ENCODE data around the gene HTR1D.

HTR1D gene

GRCh38 chr1:23184212-23184934 is 32.9 kb downstream of the HTR1D start:
- peak; percentile 70 for DNase-seq

DNA sequence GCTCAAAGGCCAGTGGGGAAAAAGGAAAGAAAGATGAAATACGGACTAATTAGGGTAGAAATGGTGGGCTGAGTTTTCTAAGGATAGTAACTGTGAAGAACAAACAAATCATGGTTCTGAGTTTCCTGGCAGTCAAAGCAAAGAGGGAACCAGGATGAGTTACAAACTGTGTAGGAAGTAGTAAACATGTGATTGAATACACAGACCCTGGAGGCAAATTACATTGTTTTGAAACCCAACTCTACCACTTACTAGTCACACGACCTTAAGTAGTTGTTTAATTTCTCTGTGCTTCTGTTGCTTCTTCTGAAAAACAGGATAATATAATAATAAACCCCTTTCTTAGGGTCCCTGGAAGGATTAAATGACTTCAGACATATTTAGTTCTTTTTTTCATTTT is 37.4 kb downstream of the HTR1D start:
- DNase-seq = no peak

DNA sequence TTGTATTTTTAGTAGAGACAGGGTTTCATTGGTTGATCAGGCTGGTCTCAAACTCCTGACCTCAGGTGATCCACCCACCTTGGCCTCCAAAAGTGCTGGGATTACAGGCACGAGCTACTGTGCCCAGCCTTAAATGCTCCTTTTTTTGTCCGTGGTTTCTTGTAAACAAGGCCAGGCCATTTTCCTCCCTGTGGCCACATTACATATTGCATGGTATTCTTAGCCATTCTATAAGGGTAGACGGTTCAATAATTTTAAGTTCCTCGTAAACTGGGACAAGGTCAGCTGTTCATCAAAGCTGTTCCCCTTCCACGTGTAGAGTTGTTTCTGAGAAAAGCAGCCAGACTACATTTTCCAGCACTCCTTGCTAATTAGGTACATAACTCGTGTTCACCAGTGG is 38.4 kb downstream of the HTR1D start:
- DNase-seq = no peak

DNA sequence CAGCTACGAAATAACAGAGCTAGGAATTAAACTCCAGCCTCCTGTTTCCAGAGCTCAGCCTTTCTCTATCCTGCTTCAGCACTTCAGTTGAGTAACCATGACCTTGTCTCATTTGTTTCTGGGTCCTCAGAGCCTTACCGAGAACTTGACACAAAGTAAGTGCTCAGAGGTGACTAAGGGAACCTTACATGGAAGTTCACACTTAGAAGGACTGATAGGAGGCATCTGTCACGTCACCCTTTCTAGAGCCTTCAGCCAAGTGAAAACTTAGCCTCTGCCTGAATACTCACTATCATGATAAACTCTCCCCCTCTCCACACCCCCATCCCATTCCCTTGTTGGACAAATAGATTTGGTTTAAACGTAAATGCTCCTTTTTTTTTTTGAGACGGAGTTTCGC is 38.9 kb downstream of the HTR1D start:
- DNase-seq = no peak

DNA sequence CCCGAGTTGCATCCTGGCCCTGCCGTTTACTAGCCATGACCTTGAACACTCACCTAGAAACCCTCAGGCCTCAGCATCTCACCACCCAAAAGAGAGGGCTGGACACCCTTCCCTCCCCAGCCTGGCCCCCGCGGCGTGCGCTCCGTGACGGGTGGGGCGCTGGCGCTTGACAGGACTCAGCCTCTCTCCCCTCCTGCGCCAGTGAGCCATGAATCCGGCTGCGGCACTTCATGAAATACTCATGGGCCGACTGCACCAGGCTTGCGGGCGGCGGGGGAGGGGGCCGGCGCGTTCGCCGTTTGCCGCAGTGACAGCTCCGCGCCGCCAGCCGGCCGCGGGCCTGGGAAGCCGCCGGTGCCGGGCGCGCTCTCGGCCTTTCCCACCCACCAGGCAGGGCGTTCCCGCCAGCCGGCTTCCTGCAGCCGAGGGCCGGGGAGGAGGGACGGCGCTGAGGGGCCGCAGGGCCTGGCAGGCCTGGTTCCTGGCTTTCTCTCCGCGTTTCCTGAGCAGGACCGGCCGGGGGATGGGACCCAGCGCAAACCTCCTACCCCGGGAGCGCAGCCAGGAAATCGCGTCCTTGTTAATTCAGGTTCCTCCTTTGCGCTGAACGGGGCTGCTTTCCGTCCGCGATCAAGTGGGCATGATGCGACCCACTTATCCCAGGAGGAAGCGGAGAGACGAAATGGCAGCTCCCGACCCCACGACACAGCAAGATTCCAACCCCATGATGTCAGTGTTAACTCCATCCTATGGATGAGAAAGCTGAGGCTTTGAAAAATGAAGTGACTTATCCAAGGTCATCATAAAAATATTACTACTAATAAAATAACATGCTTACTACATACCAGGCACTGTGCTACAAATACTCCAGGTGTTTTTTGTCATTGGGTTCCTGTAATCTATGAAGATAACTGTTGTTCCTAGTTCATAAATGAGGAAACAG is 39.6 kb downstream of the HTR1D start:
- peak; percentile 83 for DNase-seq

GRCh38 chr1:23177031-23177430 is 40.3 kb downstream of the HTR1D start:
- DNase-seq = peak; percentile 23

DNA sequence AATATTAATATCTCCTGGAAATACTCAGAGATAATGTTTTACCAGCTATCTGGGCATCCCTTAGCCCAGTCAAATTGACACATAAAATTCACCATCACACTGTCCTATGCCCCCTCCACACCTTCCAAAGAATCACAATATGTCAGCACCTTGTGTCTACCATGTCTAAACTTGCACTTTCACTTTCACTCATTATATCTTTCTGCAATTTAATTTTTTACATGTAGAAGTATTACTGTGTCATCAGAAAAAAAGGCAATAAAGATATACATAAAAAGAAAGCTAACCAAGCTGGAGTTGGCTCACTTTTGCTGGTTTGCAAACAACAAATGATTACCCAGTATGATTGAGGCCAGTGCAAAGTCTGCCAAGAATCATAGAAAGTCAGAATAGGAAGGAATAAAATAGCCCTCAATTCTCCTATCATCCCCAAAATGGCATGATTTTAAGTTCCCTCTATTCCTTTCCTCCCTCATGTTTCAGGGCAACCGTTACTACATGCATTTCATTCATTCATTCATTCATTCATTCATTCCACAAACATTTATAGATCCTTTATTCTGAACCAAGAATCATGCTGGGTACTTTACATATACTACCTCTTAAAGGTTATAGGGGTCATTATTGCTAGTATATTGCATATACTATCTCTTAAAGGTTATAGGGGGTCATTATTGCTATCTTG is 42.7 kb downstream of the HTR1D start:
- no peak for DNase-seq

GRCh38 chr1:23171181-23171755 is 46.0 kb downstream of the HTR1D start:
- DNase-seq = no peak

GRCh38 chr1:23169727-23170335 is 47.5 kb downstream of the HTR1D start:
- no peak for DNase-seq

GRCh38 chr1:23169195-23169575 is 48.1 kb downstream of the HTR1D start:
- DNase-seq = no peak

GRCh38 chr1:23168445-23169194 is 48.7 kb downstream of the HTR1D start, which contains the start of gene LUZP1:
Gene LUZP1, minus strand, starts transcription at chr1:23168856.
- peak; percentile 30 for DNase-seq

DNA sequence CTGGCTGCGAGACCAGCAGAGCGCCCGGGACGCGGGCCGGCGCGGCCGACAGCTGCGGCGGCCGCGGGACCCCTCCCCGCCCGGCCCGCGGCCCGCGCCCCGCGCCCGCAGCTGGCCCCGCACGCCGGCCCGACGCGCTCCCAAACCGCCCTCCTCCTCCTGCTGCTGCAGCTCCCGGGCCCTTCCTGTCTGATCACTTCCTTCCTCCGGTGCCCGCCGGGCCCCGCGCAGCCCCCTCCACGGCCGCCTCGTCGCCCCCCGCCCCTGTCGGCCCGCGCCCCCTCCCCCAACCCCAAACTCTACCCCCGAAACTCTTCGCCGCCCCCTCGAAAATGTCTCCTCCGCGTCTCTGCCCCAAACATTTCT is 49.2 kb downstream of the HTR1D start:
- no peak for DNase-seq

DNA sequence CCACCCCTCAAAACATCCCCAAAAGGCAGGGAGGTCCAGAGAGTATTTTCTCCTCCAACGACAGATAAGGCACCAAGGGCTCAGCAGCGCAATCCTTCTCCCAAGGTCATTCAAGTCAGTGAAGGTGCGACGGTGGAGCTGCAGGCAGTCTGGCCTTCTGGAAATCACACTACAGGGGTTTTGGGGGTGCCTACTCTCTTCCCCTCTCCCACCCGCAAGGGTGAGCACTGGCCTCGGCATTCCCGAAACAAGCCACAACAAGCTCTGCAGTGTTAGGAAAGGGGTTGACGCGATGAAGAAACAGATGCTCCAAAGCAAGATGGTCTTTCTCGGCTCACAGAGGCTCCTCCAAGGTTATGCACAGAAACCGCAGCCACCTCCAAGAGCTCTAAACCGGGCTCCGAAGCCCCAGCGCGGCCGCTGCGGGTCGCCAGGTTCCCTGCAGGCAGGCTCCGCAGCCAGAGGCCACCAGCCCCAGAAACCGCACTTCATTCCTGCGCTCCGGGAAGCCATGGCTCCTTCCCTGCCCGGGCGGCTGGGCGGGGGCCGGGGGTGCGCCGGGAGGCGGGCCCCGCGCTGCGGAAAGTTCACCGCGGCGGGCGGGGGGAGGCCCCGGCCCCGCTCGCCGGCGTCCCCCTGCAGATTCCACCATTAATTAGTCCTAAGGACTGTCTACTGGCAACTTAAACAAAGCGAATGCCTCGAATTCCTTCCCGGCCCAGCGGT is 49.8 kb downstream of the HTR1D start:
- peak; percentile 27 for DNase-seq

GRCh38 chr1:23166854-23167253 is 50.4 kb downstream of the HTR1D start:
- DNase-seq = no peak

GRCh38 chr1:23163395-23163794 is 53.9 kb downstream of the HTR1D start:
- no peak for DNase-seq

DNA sequence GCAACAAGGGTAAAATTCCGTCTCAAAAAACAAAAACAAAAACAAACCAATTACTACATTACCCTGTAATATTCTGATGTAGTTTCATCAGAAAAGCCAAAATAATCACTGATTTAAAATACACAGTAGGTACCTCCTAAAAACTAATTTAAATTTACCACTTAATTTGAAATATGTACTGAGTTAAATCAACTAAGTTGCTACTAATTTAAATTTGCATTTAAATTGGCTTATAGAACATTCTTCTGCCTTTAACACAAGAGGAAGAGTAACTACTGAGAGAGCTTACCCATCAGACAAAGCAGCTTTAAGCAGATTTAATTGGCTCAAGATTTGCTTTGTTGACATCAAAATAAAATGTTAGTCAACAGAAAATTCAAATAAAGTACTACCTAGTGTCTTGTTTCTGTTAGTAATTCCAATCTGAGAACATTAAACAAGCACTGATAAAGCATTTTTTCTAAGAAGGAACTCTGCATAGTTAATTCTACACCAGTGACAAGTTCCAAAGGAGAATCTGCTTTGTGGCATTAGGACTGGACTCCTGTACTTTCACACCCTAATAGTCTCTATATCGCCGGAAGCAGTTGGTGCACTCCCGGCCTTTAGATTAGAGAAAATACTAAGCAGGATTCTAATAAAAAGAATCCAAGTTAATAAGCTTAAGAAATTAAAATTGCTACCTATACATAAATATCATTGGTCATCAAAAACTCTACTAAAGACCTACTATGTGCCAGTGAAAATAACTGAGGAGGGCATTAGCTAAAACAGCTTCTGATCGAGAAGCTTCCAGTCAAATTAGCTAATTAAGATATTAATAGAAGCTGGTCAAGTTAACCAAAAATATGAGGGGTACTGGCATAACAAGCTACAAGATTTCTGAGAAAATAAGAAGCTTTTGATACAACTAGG is 57.1 kb downstream of the HTR1D start:
- no peak for DNase-seq

DNA sequence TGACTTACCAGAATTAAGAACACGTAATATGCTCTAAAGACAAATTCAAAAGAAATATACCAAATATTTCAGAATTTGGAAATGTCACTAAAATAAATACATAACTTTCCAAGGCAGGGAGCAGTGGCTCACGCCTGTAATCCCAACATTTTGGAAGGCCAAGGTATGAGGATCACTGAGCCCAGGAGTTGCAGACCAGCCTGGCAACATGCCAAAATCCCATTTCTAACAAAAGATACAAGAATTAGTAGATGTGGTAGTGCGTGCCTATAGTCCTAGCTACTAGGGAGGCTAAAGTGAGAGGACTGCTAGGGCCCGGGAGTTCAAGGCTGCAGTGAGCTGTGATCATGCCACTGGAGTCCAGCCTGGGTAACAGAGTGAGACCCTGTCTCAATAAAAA is 60.4 kb downstream of the HTR1D start:
- DNase-seq = no peak

- no peak for DNase-seq
These were observed 64.2 kb downstream of the HTR1D start for GRCh38 chr1:23152966-23153684.

- DNase-seq = no peak
These were observed 66.6 kb downstream of the HTR1D start for GRCh38 chr1:23150742-23151141.

Measured in DMS79 treated with DMSO at 0.1 percent for 48 hours (cell line).